HG03175 (cell line): ENCODE results near the gene PLAU.

Experiments used
- ATAC-seq: cut with Tn5 transposase; IDR thresholded peaks from one replicate; pipeline ENCODE4 v1.9.1; 2021; ENCODE audit warnings: mild to moderate bottlenecking, moderate library complexity; ENCODE audit not compliant: unreplicated experiment

Gene PLAU

GRCh38 chr10:73910764-73911552 lies at the start of gene PLAU:
Gene PLAU (plus strand): TSS chr10:73911132. CDS start chr10:73911556, 424 bp downstream.
- ATAC-seq: peak; percentile 28

- ATAC-seq: no peak
Observed at GRCh38 chr10:73862011-73862410, 48.9 kb upstream of the PLAU start.

GRCh38 chr10:73863039-73863817 lies 47.7 kb upstream of the PLAU start:
- ATAC-seq: no peak

- no peak for ATAC-seq
Observed at GRCh38 chr10:73864229-73864628, 46.7 kb upstream of the PLAU start.

- no peak for ATAC-seq
Observed at GRCh38 chr10:73865107-73865458, 45.8 kb upstream of the PLAU start.

GRCh38 chr10:73865459-73866442 lies 45.2 kb upstream of the PLAU start:
- ATAC-seq: peak; percentile 73

- ATAC-seq: no peak
Observed at GRCh38 chr10:73866621-73867020, 44.3 kb upstream of the PLAU start.

- no peak for ATAC-seq
Observed at GRCh38 chr10:73867126-73867807, 43.7 kb upstream of the PLAU start.

GRCh38 chr10:73867871-73868631 lies 42.9 kb upstream of the PLAU start:
- ATAC-seq: no peak

GRCh38 chr10:73868655-73869195 lies 42.2 kb upstream of the PLAU start:
- no peak for ATAC-seq

GRCh38 chr10:73871295-73872189 lies 39.4 kb upstream of the PLAU start:
- no peak for ATAC-seq

- no peak for ATAC-seq
Observed at GRCh38 chr10:73872190-73872710, 38.7 kb upstream of the PLAU start.

- ATAC-seq: no peak
Observed at GRCh38 chr10:73873142-73873837, 37.6 kb upstream of the PLAU start.

GRCh38 chr10:73873838-73874215 lies 37.1 kb upstream of the PLAU start:
- ATAC-seq: no peak

GRCh38 chr10:73874267-73875138 lies 36.4 kb upstream of the PLAU start, which contains the start of gene CAMK2G:
Gene CAMK2G (minus strand): TSS chr10:73874555. CDS start chr10:73874461, 94 bp downstream.
- peak; percentile 87 for ATAC-seq

- ATAC-seq: no peak
Observed at GRCh38 chr10:73875139-73875475, 35.8 kb upstream of the PLAU start.

GRCh38 chr10:73876157-73876556 lies 34.8 kb upstream of the PLAU start:
- no peak for ATAC-seq
